Testis (tissue), 3 donors: Measurements from ENCODE around the gene DCST2. TPM values are rescaled to one million over a fixed set of nuclear protein-coding genes. Genes with fewer than 3 reads are reported as not detected.

Source experiments
- DNase-seq: peaks from one replicate; pipeline ENCODE4 v3.0.0-alpha.2; 2019
- H3K27ac ChIP-seq, 2 donors: fragments of 200-600 bp; sonication (generic); one replicate each; pipeline ENCODE4 v1.5.1; 2019
- H3K27me3 ChIP-seq: fragments of 200-600 bp; sonication (generic); one replicate; pipeline ENCODE4 v1.5.1; 2019
- H3K36me3 ChIP-seq: fragments of 200-600 bp; sonication (generic); one replicate; pipeline ENCODE4 v1.5.1; 2017; ENCODE audit warnings: low read depth; ENCODE audit errors: missing control alignments
- H3K4me1 ChIP-seq: fragments of 200-600 bp; sonication (generic); one replicate; pipeline ENCODE4 v1.5.1; 2019
- H3K4me3 ChIP-seq, 2 donors: fragments of 200-600 bp; sonication (generic); one replicate each; pipeline ENCODE4 v1.5.1; 2017 to 2019
- H3K9me3 ChIP-seq: fragments of 200-600 bp; sonication (generic); one replicate; pipeline ENCODE4 v1.5.1; 2017
- CTCF ChIP-seq, 3 experiments: fragments of 450-650 bp in 2 of 3; fragments of 200-600 bp in 1 of 3; sonication (generic) in 1 of 3; IDR thresholded peaks; one replicate each; pipeline ENCODE4 v1.5.1; 2016 to 2019; ENCODE audit warnings: antibody characterized with exemption in 3 of 3, mild to moderate bottlenecking in 2 of 3, moderate library complexity in 1 of 3
- POLR2A ChIP-seq: fragments of 450-650 bp; IDR thresholded peaks from one replicate; pipeline ENCODE4 v1.6.1; 2017; ENCODE audit warnings: antibody characterized with exemption, mild to moderate bottlenecking, moderate library complexity
- WGBS, 2 donors: methylation state at CpG; one replicate each; pipeline ENCODE4 v1.1.5; 2018; 5-methylcytosine and 5-hydroxymethylcytosine counted together
- intact Hi-C: fragments of 100-400 bp; cut with DNase I; formaldehyde crosslinking; loops from one replicate; pipeline ENCODE4 v1.15.1; 2023; ENCODE audit warnings: low total_unique reads
- microRNA-seq, 2 donors: library from miRNA; unstranded; fragments of <30 nt; microRNA quantifications; one replicate each; pipeline ENCODE4, GENCODE V29; 2016; ENCODE audit warnings: borderline number of aligned reads in 2 of 2, borderline replicate concordance in 1 of 2
- polyA plus RNA-seq: library from polyadenylated mRNA; stranded (reverse); fragments of 350-450 nt; fragmentation: Illumina TruSeq; extraction: RNeasy Lipid Tissue Mini Kit (QIAGEN cat#74804); gene quantifications from one replicate; pipeline ENCODE4 v1.2.3, GENCODE V29; 2014; ENCODE audit warnings: low read depth, low replicate concordance; ENCODE audit not compliant: insufficient read depth
- small RNA-seq, 2 donors: library from RNA; depleted of rRNA; stranded (forward); fragments of <200 nt; gene quantifications; one replicate each; pipeline ENCODE3, GENCODE V24; 2016
- total RNA-seq, 2 donors: library from RNA; depleted of rRNA; stranded (reverse); fragments of >200 nt; gene quantifications; one replicate each; pipeline ENCODE4 v1.2.3, GENCODE V29; 2016

DCST2 gene
- total and polyA plus RNA-seq, 3 donors from 2014 or later, result 9.9 to 20.4 (median 14.4) TPM

DNA sequence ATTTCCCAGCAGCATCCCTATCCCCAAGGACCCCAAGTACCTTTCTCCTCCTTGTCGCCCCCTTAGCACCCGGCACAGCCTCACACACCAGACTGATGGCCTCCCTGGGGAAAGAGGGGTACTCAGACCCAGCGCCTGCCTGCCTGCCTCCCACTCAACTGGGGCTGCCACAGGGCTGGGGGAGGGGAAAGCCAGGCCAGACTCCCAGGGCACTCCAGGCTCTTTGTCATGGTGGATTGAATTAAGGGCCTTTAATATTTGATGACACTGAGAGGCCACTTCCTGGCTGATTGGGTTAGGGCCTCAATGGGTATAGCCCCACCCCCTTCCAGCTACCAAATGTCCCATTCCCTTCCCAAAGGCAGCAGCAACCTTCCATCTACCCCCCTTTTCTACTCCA lies 64.8 kb downstream of the DCST2 start:
- peaks cover 41% of the 10 kb centered on the region for H3K4me1 ChIP-seq
- 84 to 90% methylated on average over 3 of the region's 3 CpGs for WGBS, 2 donors
- H3K27ac ChIP-seq, result peak overlapping the region; percentile 88 to 99

More for the DNA sequence above, 64.8 kb downstream of the DCST2 start:
- Histone ChIP-seq H3K27me3 (no peaks in the 10 kb centered on the region), H3K9me3 (no peaks in the 10 kb centered on the region), H3K4me3 (no peak overlapping the region), H3K36me3 (no peaks in the 10 kb centered on the region)
- intact Hi-C loops, result no loop called here
- TF ChIP-seq CTCF (IDR thresholded peaks at IDR 0.05) (no peak), POLR2A (no peak)
- DNase-seq, result no peak

Small RNA genes within 50 kb of the gene (microRNA-seq; reads per million reads assigned to microRNA genes)
- gene MIR4258, result 0 reads per million in 2 donors

Small RNA genes within 50 kb of the gene (small RNA-seq; reads per million reads assigned to genes)
- gene MIR4258, result 0 reads per million in 2 donors

Other genes with a start within 250 kb of the DCST2 start
- gene KCNN3, start 163.5 kb downstream of the DCST2 start, total RNA-seq, result under 1 TPM; 0.24 to 0.56 TPM
- 0.78 TPM for gene KCNN3, start 163.5 kb downstream of the DCST2 start, polyA plus RNA-seq
- gene PMVK, start 97.1 kb downstream of the DCST2 start, total RNA-seq, result 10 to 100 TPM; 21.1 to 27.7 TPM
- gene PMVK, start 97.1 kb downstream of the DCST2 start, polyA plus RNA-seq, result 44.6 TPM
- gene PBXIP1, start 77.7 kb downstream of the DCST2 start, total RNA-seq, result 10 to 100 TPM; 84.1 to 87.1 TPM
- 111 TPM for gene PBXIP1, start 77.7 kb downstream of the DCST2 start, polyA plus RNA-seq
- gene PYGO2, start 72.0 kb downstream of the DCST2 start, total RNA-seq, result 10 to 100 TPM; 31.0 to 34.9 TPM
- gene PYGO2, start 72.0 kb downstream of the DCST2 start, polyA plus RNA-seq, result 33.2 TPM
- 10 to 100 TPM; 47.9 to 59.3 TPM for gene SHC1, start 63.0 kb downstream of the DCST2 start, total RNA-seq
- 49.0 TPM for gene SHC1, start 63.0 kb downstream of the DCST2 start, polyA plus RNA-seq
- 10 to 100 TPM; 45.5 to 84.3 TPM for gene CKS1B, start 59.1 kb downstream of the DCST2 start, total RNA-seq
- gene CKS1B, start 59.1 kb downstream of the DCST2 start, polyA plus RNA-seq, result 100 TPM
- 10 to 100 TPM; 26.5 to 35.0 TPM for gene FLAD1, start 50.4 kb downstream of the DCST2 start, total RNA-seq
- gene FLAD1, start 50.4 kb downstream of the DCST2 start, polyA plus RNA-seq, result 46.5 TPM
- gene LENEP, start 40.2 kb downstream of the DCST2 start, total RNA-seq, result 1 to 10 TPM in 1 of 2 donors, not detected in 1; 1.1 TPM
- gene LENEP, start 40.2 kb downstream of the DCST2 start, polyA plus RNA-seq, result not detected
- 10 to 100 TPM; 21.1 to 22.4 TPM for gene ZBTB7B, start 31.0 kb downstream of the DCST2 start, total RNA-seq
- gene ZBTB7B, start 31.0 kb downstream of the DCST2 start, polyA plus RNA-seq, result 18.6 TPM
- gene DCST1, start within 50 bp of the DCST2 start, total RNA-seq, result 1 to 10 TPM; 4.5 to 9.4 TPM
- 15.2 TPM for gene DCST1, start within 50 bp of the DCST2 start, polyA plus RNA-seq
- 10 to 100 TPM; 30.7 to 34.5 TPM for gene ADAM15, start 17.5 kb upstream of the DCST2 start, total RNA-seq
- gene ADAM15, start 17.5 kb upstream of the DCST2 start, polyA plus RNA-seq, result 42.6 TPM
- gene EFNA4, start 30.0 kb upstream of the DCST2 start, total RNA-seq, result 1 to 10 TPM; 5.3 to 6.9 TPM
- gene EFNA4, start 30.0 kb upstream of the DCST2 start, polyA plus RNA-seq, result 6.0 TPM
- gene EFNA3, start 45.1 kb upstream of the DCST2 start, total RNA-seq, result 1 to 10 TPM; 7.5 to 7.7 TPM
- 9.9 TPM for gene EFNA3, start 45.1 kb upstream of the DCST2 start, polyA plus RNA-seq
- gene EFNA1, start 94.1 kb upstream of the DCST2 start, total RNA-seq, result 10 to 100 TPM; 13.1 to 14.5 TPM
- gene EFNA1, start 94.1 kb upstream of the DCST2 start, polyA plus RNA-seq, result 13.0 TPM
- gene SLC50A1, start 102.1 kb upstream of the DCST2 start, total RNA-seq, result 10 to 100 TPM; 25.2 to 30.0 TPM
- gene SLC50A1, start 102.1 kb upstream of the DCST2 start, polyA plus RNA-seq, result 33.7 TPM
- gene DPM3, start 106.8 kb upstream of the DCST2 start, total RNA-seq, result 100 to 1,000 TPM in 1 of 2 donors, 10 to 100 TPM in 1; 69.9 to 104 TPM
- 77.7 TPM for gene DPM3, start 106.8 kb upstream of the DCST2 start, polyA plus RNA-seq
- 100 to 1,000 TPM; 242 to 255 TPM for gene KRTCAP2, start 139.5 kb upstream of the DCST2 start, total RNA-seq
- gene KRTCAP2, start 139.5 kb upstream of the DCST2 start, polyA plus RNA-seq, result 397 TPM
- 1 to 10 TPM; 3.7 to 3.9 TPM for gene TRIM46, start 140.1 kb upstream of the DCST2 start, total RNA-seq
- gene TRIM46, start 140.1 kb upstream of the DCST2 start, polyA plus RNA-seq, result 4.0 TPM
- 10 to 100 TPM; 37.1 to 68.1 TPM for gene THBS3, start 174.1 kb upstream of the DCST2 start, total RNA-seq
- gene THBS3, start 174.1 kb upstream of the DCST2 start, polyA plus RNA-seq, result 82.9 TPM
- 100 to 1,000 TPM in 1 of 2 donors, 10 to 100 TPM in 1; 77.1 to 118 TPM for gene MTX1, start 174.9 kb upstream of the DCST2 start, total RNA-seq
- gene MTX1, start 174.9 kb upstream of the DCST2 start, polyA plus RNA-seq, result 161 TPM
- gene ENTREP3, start 221.7 kb upstream of the DCST2 start, total RNA-seq, result 10 to 100 TPM; 14.3 to 15.8 TPM
- 27.9 TPM for gene ENTREP3, start 221.7 kb upstream of the DCST2 start, polyA plus RNA-seq
- 10 to 100 TPM; 70.9 to 80.6 TPM for gene SCAMP3, start 228.6 kb upstream of the DCST2 start, total RNA-seq
- gene SCAMP3, start 228.6 kb upstream of the DCST2 start, polyA plus RNA-seq, result 63.0 TPM
- 10 to 100 TPM; 52.8 to 54.1 TPM for gene CLK2, start 239.7 kb upstream of the DCST2 start, total RNA-seq
- gene CLK2, start 239.7 kb upstream of the DCST2 start, polyA plus RNA-seq, result 37.0 TPM
- 1 to 10 TPM; 3.5 to 3.8 TPM for gene HCN3, start 243.7 kb upstream of the DCST2 start, total RNA-seq
- gene HCN3, start 243.7 kb upstream of the DCST2 start, polyA plus RNA-seq, result 2.2 TPM